HG02840 (cell line): Measurements from ENCODE around the gene S100Z.
"Not testable (repeated sequence)": the region's sequence is repeated elsewhere in the genome, so short reads cannot be mapped to it uniquely, and the experiment has no call there.

Source experiments
- ATAC-seq: cut with Tn5 transposase; IDR thresholded peaks from one replicate; pipeline ENCODE4 v1.9.1; 2021; ENCODE audit warnings: mild to moderate bottlenecking, moderate library complexity, moderate number of reproducible peaks; ENCODE audit not compliant: unreplicated experiment, low FRiP score

Gene S100Z

GRCh38 chr5:76945238-76945637 is 95.4 kb downstream of the S100Z start:
- ATAC-seq = not testable (repeated sequence)

- no peak for ATAC-seq
These were observed 96.3 kb downstream of the S100Z start for GRCh38 chr5:76946090-76946489.

GRCh38 chr5:76947082-76947503 is 97.3 kb downstream of the S100Z start:
- no peak for ATAC-seq

GRCh38 chr5:76952795-76953536 is 103.2 kb downstream of the S100Z start, which contains the start of gene CRHBP:
Gene CRHBP, plus strand, starts transcription at chr5:76953045. Its CDS starts 90 bp downstream, at chr5:76953135.
- no peak for ATAC-seq

GRCh38 chr5:76953551-76954382 is 104.0 kb downstream of the S100Z start:
- no peak for ATAC-seq

- ATAC-seq = no peak
These were observed 104.6 kb downstream of the S100Z start for GRCh38 chr5:76954383-76954763.

GRCh38 chr5:76956033-76956432 is 106.2 kb downstream of the S100Z start:
- no peak for ATAC-seq

- no peak for ATAC-seq
These were observed 109.4 kb downstream of the S100Z start for GRCh38 chr5:76958991-76959767.

GRCh38 chr5:76960004-76960625 is 110.3 kb downstream of the S100Z start:
- ATAC-seq = no peak

- ATAC-seq = no peak
These were observed 114.2 kb downstream of the S100Z start for GRCh38 chr5:76964060-76964459.
